WERI-Rb-1 (cell line): Measurements from ENCODE around the gene SNCA.

Experiments
- DNase-seq: peaks from one replicate; pipeline ENCODE4 v3.0.0-alpha.2; 2020
- H3K27ac ChIP-seq: fragments of 250-450 bp; sonication (Bioruptor Pico); 2 replicates; pipeline ENCODE4 v1.5.1; 2020; ENCODE audit warnings: mild to moderate bottlenecking, moderate library complexity
- H3K27me3 ChIP-seq: fragments of 250-450 bp; sonication (Bioruptor Pico); 2 replicates; pipeline ENCODE4 v1.5.1; 2021; ENCODE audit warnings: mild to moderate bottlenecking, low read depth, moderate library complexity; ENCODE audit not compliant: insufficient read depth, severe bottlenecking
- H3K36me3 ChIP-seq: fragments of 250-450 bp; sonication (Bioruptor Pico); 2 replicates; pipeline ENCODE4 v1.5.1; 2020; ENCODE audit warnings: mild to moderate bottlenecking, moderate library complexity
- H3K4me3 ChIP-seq: 2 replicates; pipeline ENCODE4 v1.5.1; 2011; ENCODE audit warnings: low read depth, mild to moderate bottlenecking, control low read depth, low read length
- H3K9me3 ChIP-seq: fragments of 250-450 bp; sonication (Bioruptor Pico); 2 replicates; pipeline ENCODE4 v1.5.1; 2021; ENCODE audit warnings: mild to moderate bottlenecking, moderate library complexity; ENCODE audit not compliant: severe bottlenecking
- CTCF ChIP-seq: IDR thresholded peaks from 2 replicates; pipeline ENCODE4 v1.5.1; 2011; ENCODE audit warnings: low read depth, mild to moderate bottlenecking, control low read depth, inconsistent platforms, low read length

SNCA gene

GRCh38 chr4:89836897-89837384 lies at the start of gene SNCA:
Gene SNCA, minus strand, starts transcription at chr4:89837161. Its CDS starts 1,494 bp downstream, at chr4:89835667.
- peak within 1 kb of the TSS; percentile 70 for H3K27ac ChIP-seq
- H3K4me3 ChIP-seq = peak within 1 kb of the TSS; percentile 59
- H3K27me3 ChIP-seq = no peaks in the 10 kb centered on the region
- no peaks in the 10 kb centered on the region for H3K36me3 ChIP-seq
- TF ChIP-seq CTCF = no peak
- no peaks in the 10 kb centered on the region for H3K9me3 ChIP-seq
- DNase-seq = peak; percentile 96

GRCh38 chr4:89879215-89879614 lies 42.3 kb upstream of the SNCA start:
- Histone ChIP-seq H3K4me3 (no peak overlapping the region), H3K27ac (no peak overlapping the region), H3K9me3 (no peaks in the 10 kb centered on the region), H3K36me3 (no peaks in the 10 kb centered on the region), H3K27me3 (no peaks in the 10 kb centered on the region)
- DNase-seq = no peak
- TF ChIP-seq CTCF = no peak

- H3K4me3 ChIP-seq = no peak overlapping the region
- no peaks in the 10 kb centered on the region for H3K9me3 ChIP-seq
- TF ChIP-seq CTCF = no peak
- H3K27ac ChIP-seq = no peak overlapping the region
- DNase-seq = no peak
- no peaks in the 10 kb centered on the region for H3K27me3 ChIP-seq
- H3K36me3 ChIP-seq = no peaks in the 10 kb centered on the region
Measured at GRCh38 chr4:89878611-89879010, 41.6 kb upstream of the SNCA start.

- Histone ChIP-seq H3K27ac (no peak overlapping the region), H3K36me3 (no peaks in the 10 kb centered on the region), H3K9me3 (no peaks in the 10 kb centered on the region), H3K4me3 (no peak overlapping the region), H3K27me3 (no peaks in the 10 kb centered on the region)
- TF ChIP-seq CTCF = no peak
- no peak for DNase-seq
Measured at GRCh38 chr4:89876548-89876947, 39.6 kb upstream of the SNCA start.

GRCh38 chr4:89871211-89871610 lies 34.2 kb upstream of the SNCA start:
- no peak for TF ChIP-seq CTCF
- Histone ChIP-seq H3K4me3 (no peak overlapping the region), H3K27me3 (no peaks in the 10 kb centered on the region), H3K36me3 (no peaks in the 10 kb centered on the region), H3K9me3 (no peaks in the 10 kb centered on the region), H3K27ac (no peak overlapping the region)
- DNase-seq = no peak

GRCh38 chr4:89868999-89869589 lies 32.1 kb upstream of the SNCA start:
- TF ChIP-seq CTCF = 0 out of 2 replicates have a peak, but pooled peaks have one; percentile 13
- no peak for DNase-seq
- H3K27me3 ChIP-seq = no peaks in the 10 kb centered on the region
- H3K27ac ChIP-seq = no peak overlapping the region
- H3K4me3 ChIP-seq = no peak overlapping the region
- H3K9me3 ChIP-seq = peaks cover 3% of the 10 kb centered on the region
- H3K36me3 ChIP-seq = no peaks in the 10 kb centered on the region
